Panc1 (cell line): ENCODE data around the gene ARHGEF18. TPM values are rescaled to one million over a fixed set of nuclear protein-coding genes. Genes with fewer than 3 reads are reported as not detected.
"Not testable (repeated sequence)": the region's sequence is repeated elsewhere in the genome, so short reads cannot be mapped to it uniquely, and the experiment has no call there.

ENCODE experiments used
- ATAC-seq: fragments of 200-7000 bp; cut with Tn5 transposase; 2 replicates; pipeline ENCODE4 v1.9.1; 2020; ENCODE audit warnings: mild to moderate bottlenecking, moderate library complexity
- BruUV-seq: library from RNA; stranded (reverse); fragments of 400-500 nt; replicated peaks from 2 replicates; lab custom pipeline; 2021; lab: Mats Ljungman, UMichigan
- CTCF ChIA-PET: fragments of 300-600 bp; sonication (Branson Sonifier 250); formaldehyde crosslinking; loops from one replicate; lab custom pipeline; 2022; ENCODE audit warnings: antibody characterized with exemption; lab: Charles Lee
- POLR2A ChIA-PET: fragments of 300-600 bp; sonication (Branson Sonifier 250); formaldehyde crosslinking; loops from one replicate; lab custom pipeline; 2022; ENCODE audit warnings: antibody characterized with exemption; lab: Charles Lee
- DNase-seq: peaks from one replicate; pipeline ENCODE4 v3.0.0-alpha.2; 2010; ENCODE audit warnings: low read depth, low spot score
- H3K27ac ChIP-seq: 2 replicates; pipeline ENCODE4 v1.5.1; 2011; ENCODE audit warnings: mild to moderate bottlenecking, low read length, inconsistent platforms
- H3K27me3 ChIP-seq: fragments of 200-500 bp; sonication (Bioruptor generic); 2 replicates; pipeline ENCODE4 v1.6.0; 2014; ENCODE audit warnings: low read length, inconsistent platforms; ENCODE audit not compliant: control insufficient read depth, insufficient read depth
- H3K36me3 ChIP-seq: fragments of 200-500 bp; sonication (Bioruptor generic); 2 replicates; pipeline ENCODE4 v1.5.1; 2014; ENCODE audit warnings: inconsistent platforms, mild to moderate bottlenecking, low read length, moderate library complexity; ENCODE audit not compliant: control insufficient read depth, insufficient read depth
- H3K4me1 ChIP-seq: 2 replicates; pipeline ENCODE4 v1.5.1; 2011; ENCODE audit warnings: inconsistent platforms, mild to moderate bottlenecking, low read length, moderate library complexity; ENCODE audit not compliant: control insufficient read depth, insufficient read depth
- H3K4me3 ChIP-seq, 2 experiments: 2 replicates each; pipeline ENCODE4 v1.5.1; 2011 to 2012; ENCODE audit warnings: low read depth in 2 of 2, low read length in 2 of 2, mild to moderate bottlenecking in 2 of 2, inconsistent platforms in 1 of 2, moderate library complexity in 1 of 2
- H3K9me3 ChIP-seq: fragments of 200-500 bp; sonication (Bioruptor generic); 2 replicates; pipeline ENCODE4 v1.5.1; 2014; ENCODE audit warnings: low read depth, mild to moderate bottlenecking, inconsistent platforms, low read length, moderate library complexity; ENCODE audit not compliant: control insufficient read depth, insufficient read depth
- POLR2AphosphoS5 ChIP-seq: IDR thresholded peaks from 2 replicates; pipeline ENCODE4 v1.6.1; 2012; ENCODE audit warnings: mild to moderate bottlenecking, low read depth, low read length, moderate library complexity
- SIN3A ChIP-seq: IDR thresholded peaks from 2 replicates; pipeline ENCODE4 v1.6.1; 2012; ENCODE audit warnings: low read depth, mild to moderate bottlenecking, low read length, moderate library complexity, borderline replicate concordance; ENCODE audit not compliant: insufficient read depth
- TCF7L2 ChIP-seq: IDR thresholded peaks from 2 replicates; pipeline ENCODE4 v1.6.1; 2011; ENCODE audit warnings: mild to moderate bottlenecking, low read depth, low read length, inconsistent platforms
- in situ Hi-C: cut with HindIII; loops from 2 replicates; pipeline ENCODE4 v1.10.0; 2016; ENCODE audit warnings: low sequenced_read_pairs, low pct_unique_long_range_greater_than_20kb
- intact Hi-C: fragments of 100-400 bp; cut with micrococcal nuclease; formaldehyde crosslinking; loops from one replicate; pipeline ENCODE4 v1.10.0; 2022; ENCODE audit not compliant: unreplicated experiment
- total RNA-seq: library from RNA; stranded (reverse); gene quantifications from one replicate; pipeline ENCODE4 v1.2.1, GENCODE V29; 2021; ENCODE audit not compliant: unreplicated experiment
- TF ChIP-seq, protein P1 (sequence below): fragments of 450-650 bp; IDR thresholded peaks from 2 replicates; pipeline ENCODE4 v1.5.1; 2017; ENCODE audit warnings: mild to moderate bottlenecking
- TF ChIP-seq, protein P2 (sequence below), 2 experiments: IDR thresholded peaks; 2 replicates each; pipeline ENCODE4 v1.6.1; 2011 to 2012; ENCODE audit warnings: low read depth in 2 of 2, control low read depth in 1 of 2, low read length in 1 of 2, mild to moderate bottlenecking in 1 of 2, moderate library complexity in 1 of 2; ENCODE audit not compliant: insufficient read depth in 1 of 2

Gene ARHGEF18
- total RNA-seq, 1 experiment from 2014 or later: 39.1 TPM

GRCh38 chr19:7308327-7308726 is 40.4 kb upstream of the ARHGEF18 start:
- H3K4me3 ChIP-seq, POLR2A ChIA-PET, H3K27ac ChIP-seq, in situ Hi-C loops, intact Hi-C loops, H3K36me3 ChIP-seq, ATAC-seq, CTCF ChIA-PET, H3K9me3 ChIP-seq, H3K27me3 ChIP-seq, BruUV-seq, DNase-seq, H3K4me1 ChIP-seq: not testable (repeated sequence)

GRCh38 chr19:7311911-7312310 is 36.8 kb upstream of the ARHGEF18 start:
- intact Hi-C loops: no loop called here
- no peaks in the 10 kb centered on the region for H3K9me3 ChIP-seq
- ChIA-PET POLR2A (no interaction called here), CTCF (no interaction called here)
- H3K4me3 ChIP-seq: no peak overlapping the region
- no peaks in the 10 kb centered on the region for H3K4me1 ChIP-seq
- in situ Hi-C loops: no loop called here
- H3K27me3 ChIP-seq: no peaks in the 10 kb centered on the region
- H3K27ac ChIP-seq: no peak overlapping the region
- DNase-seq: no peak
- BruUV-seq: no TSS peak
- no peak for TF ChIP-seq POLR2AphosphoS5
- ATAC-seq: no peak
- H3K36me3 ChIP-seq: no peaks in the 10 kb centered on the region

DNA sequence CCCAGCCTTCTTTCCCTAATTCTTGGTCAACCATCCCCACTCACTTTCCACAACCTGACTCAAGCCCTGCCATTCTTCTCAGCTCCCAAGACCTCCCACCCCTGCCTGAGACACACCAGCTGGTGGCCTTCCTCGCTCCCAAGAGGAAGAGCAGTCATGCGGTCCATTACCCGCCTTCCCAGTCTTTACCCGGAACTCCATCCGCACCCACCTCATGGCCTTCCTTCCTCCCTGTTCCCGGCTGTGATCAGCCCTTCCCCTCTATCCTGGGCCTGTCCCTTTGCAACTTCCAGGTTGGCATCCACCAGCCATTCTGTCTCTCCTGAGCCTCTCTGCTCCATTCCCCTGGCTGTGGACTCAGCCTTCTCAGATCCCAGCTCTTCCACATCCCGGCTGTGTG is 35.9 kb upstream of the ARHGEF18 start:
- H3K9me3 ChIP-seq: no peaks in the 10 kb centered on the region
- H3K4me3 ChIP-seq: no peak overlapping the region
- POLR2A ChIA-PET: no interaction called here
- no peaks in the 10 kb centered on the region for H3K27me3 ChIP-seq
- no TSS peak for BruUV-seq
- no peak for DNase-seq
- H3K4me1 ChIP-seq: no peaks in the 10 kb centered on the region
- H3K27ac ChIP-seq: no peak overlapping the region
- no peaks in the 10 kb centered on the region for H3K36me3 ChIP-seq
- no peak for TF ChIP-seq SIN3A
- ATAC-seq: no peak
- intact Hi-C loops: no loop called here
- in situ Hi-C loops: no loop called here
- CTCF ChIA-PET: no interaction called here

DNA sequence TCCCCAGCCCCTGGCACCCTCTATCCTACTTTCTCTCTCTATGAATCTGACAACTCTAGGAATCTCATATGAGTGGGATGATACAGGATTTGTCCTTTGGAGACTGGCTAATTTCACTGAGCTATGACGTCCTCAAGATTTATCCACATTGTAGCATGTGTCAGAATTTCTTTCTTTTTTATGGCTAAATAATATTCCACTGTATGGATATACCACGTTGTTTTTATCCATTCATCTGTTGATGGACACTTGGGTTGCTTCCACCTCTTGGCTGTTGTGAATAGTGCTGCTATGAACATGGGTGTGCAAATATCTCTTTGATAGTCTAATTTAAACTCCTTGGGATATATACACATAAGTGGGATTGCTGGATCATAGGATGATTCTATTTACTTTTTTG is 30.6 kb upstream of the ARHGEF18 start:
- intact Hi-C loops (no loop called here), in situ Hi-C loops (no loop called here)
- Histone ChIP-seq H3K27me3 (no peaks in the 10 kb centered on the region), H3K4me3 (no peak overlapping the region), H3K4me1 (no peaks in the 10 kb centered on the region; the same call in 1 of the 2 replicates), H3K9me3 (no peaks in the 10 kb centered on the region), H3K27ac (no peak overlapping the region), H3K36me3 (no peaks in the 10 kb centered on the region)
- TF ChIP-seq, protein P1, sequence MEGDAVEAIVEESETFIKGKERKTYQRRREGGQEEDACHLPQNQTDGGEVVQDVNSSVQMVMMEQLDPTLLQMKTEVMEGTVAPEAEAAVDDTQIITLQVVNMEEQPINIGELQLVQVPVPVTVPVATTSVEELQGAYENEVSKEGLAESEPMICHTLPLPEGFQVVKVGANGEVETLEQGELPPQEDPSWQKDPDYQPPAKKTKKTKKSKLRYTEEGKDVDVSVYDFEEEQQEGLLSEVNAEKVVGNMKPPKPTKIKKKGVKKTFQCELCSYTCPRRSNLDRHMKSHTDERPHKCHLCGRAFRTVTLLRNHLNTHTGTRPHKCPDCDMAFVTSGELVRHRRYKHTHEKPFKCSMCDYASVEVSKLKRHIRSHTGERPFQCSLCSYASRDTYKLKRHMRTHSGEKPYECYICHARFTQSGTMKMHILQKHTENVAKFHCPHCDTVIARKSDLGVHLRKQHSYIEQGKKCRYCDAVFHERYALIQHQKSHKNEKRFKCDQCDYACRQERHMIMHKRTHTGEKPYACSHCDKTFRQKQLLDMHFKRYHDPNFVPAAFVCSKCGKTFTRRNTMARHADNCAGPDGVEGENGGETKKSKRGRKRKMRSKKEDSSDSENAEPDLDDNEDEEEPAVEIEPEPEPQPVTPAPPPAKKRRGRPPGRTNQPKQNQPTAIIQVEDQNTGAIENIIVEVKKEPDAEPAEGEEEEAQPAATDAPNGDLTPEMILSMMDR: no peak
- TF ChIP-seq POLR2AphosphoS5 (no peak), TCF7L2 (no peak), SIN3A (no peak)
- TF ChIP-seq, protein P2, sequence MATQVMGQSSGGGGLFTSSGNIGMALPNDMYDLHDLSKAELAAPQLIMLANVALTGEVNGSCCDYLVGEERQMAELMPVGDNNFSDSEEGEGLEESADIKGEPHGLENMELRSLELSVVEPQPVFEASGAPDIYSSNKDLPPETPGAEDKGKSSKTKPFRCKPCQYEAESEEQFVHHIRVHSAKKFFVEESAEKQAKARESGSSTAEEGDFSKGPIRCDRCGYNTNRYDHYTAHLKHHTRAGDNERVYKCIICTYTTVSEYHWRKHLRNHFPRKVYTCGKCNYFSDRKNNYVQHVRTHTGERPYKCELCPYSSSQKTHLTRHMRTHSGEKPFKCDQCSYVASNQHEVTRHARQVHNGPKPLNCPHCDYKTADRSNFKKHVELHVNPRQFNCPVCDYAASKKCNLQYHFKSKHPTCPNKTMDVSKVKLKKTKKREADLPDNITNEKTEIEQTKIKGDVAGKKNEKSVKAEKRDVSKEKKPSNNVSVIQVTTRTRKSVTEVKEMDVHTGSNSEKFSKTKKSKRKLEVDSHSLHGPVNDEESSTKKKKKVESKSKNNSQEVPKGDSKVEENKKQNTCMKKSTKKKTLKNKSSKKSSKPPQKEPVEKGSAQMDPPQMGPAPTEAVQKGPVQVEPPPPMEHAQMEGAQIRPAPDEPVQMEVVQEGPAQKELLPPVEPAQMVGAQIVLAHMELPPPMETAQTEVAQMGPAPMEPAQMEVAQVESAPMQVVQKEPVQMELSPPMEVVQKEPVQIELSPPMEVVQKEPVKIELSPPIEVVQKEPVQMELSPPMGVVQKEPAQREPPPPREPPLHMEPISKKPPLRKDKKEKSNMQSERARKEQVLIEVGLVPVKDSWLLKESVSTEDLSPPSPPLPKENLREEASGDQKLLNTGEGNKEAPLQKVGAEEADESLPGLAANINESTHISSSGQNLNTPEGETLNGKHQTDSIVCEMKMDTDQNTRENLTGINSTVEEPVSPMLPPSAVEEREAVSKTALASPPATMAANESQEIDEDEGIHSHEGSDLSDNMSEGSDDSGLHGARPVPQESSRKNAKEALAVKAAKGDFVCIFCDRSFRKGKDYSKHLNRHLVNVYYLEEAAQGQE (IDR thresholded peaks at IDR 0.05; ENCODE audit: insufficient read depth in 1 of 2, low read depth in 2 of 2, low read length in 1 of 2): no peak
- no TSS peak for BruUV-seq
- POLR2A ChIA-PET: no interaction called here
- CTCF ChIA-PET: no interaction called here
- no peak for DNase-seq
- ATAC-seq: no peak
